Measurements from ENCODE around the gene RHBDL3. TPM values are rescaled to one million over a fixed set of nuclear protein-coding genes. Genes with fewer than 3 reads are reported as not detected.

Gene RHBDL3
- polyA plus RNA-seq, 1 donor from 2014 or later, result 0.25 TPM

DNA sequence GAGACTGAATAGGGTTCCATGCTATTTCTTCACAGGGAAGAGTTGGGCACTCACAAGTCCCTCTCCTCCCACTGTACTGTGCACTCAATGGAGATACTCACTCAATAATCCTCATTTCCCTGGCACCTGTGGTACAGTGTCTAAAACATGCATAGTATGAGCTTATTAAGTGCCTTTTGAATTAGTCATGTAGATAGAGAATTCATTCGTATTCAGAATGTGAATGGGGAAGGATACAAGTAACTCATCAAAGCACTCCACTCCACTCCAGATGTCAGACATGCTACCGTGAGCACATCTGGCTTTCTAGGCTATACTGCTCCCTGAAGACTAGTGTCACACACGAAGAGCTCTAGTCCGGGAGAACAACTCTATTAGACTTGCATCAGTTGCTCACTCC is 70.1 kb downstream of the RHBDL3 start:
- no peak overlapping the region for H2AFZ ChIP-seq (ENCODE audit: low read depth, low read length)
- H3K36me3 ChIP-seq (ENCODE audit: insufficient read depth, low read length), result peaks cover 10% of the 10 kb centered on the region
- no peaks in the 10 kb centered on the region for H3F3A ChIP-seq (ENCODE audit: insufficient read depth, low read length, poor library complexity, severe bottlenecking)
- H4K20me1 ChIP-seq (ENCODE audit: insufficient read depth), result no peaks in the 10 kb centered on the region
- no peak overlapping the region for H3K4me3 ChIP-seq (ENCODE audit: low read length)
- no peaks in the 10 kb centered on the region for H3K27me3 ChIP-seq (ENCODE audit: insufficient read depth, low read depth, low read length)
- H3K9ac ChIP-seq (ENCODE audit: low read length), result no peak overlapping the region
- H3K9me3 ChIP-seq (ENCODE audit: low read length), result no peaks in the 10 kb centered on the region
- no peak overlapping the region for H3K27ac ChIP-seq (ENCODE audit: low read length)
- no peak overlapping the region for H3K4me2 ChIP-seq (ENCODE audit: low read length)
- H3K79me2 ChIP-seq (replicated peaks; ENCODE audit: insufficient read depth, low read length), result no peaks in the 10 kb centered on the region
- H3K9me2 ChIP-seq (ENCODE audit: insufficient read depth, low read length), result no peaks in the 10 kb centered on the region
- no peak for TF ChIP-seq RAD21 (conservative IDR thresholded peaks at IDR 0.05)
- no peak for TF ChIP-seq POLR2AphosphoS5 (IDR thresholded peaks at IDR 0.05)
- no peak for TF ChIP-seq MXI1 (conservative IDR thresholded peaks at IDR 0.05; ENCODE audit: poor library complexity, severe bottlenecking)
- TF ChIP-seq SMC3 (conservative IDR thresholded peaks at IDR 0.05; ENCODE audit: poor library complexity), result no peak
- TF ChIP-seq, protein P1, sequence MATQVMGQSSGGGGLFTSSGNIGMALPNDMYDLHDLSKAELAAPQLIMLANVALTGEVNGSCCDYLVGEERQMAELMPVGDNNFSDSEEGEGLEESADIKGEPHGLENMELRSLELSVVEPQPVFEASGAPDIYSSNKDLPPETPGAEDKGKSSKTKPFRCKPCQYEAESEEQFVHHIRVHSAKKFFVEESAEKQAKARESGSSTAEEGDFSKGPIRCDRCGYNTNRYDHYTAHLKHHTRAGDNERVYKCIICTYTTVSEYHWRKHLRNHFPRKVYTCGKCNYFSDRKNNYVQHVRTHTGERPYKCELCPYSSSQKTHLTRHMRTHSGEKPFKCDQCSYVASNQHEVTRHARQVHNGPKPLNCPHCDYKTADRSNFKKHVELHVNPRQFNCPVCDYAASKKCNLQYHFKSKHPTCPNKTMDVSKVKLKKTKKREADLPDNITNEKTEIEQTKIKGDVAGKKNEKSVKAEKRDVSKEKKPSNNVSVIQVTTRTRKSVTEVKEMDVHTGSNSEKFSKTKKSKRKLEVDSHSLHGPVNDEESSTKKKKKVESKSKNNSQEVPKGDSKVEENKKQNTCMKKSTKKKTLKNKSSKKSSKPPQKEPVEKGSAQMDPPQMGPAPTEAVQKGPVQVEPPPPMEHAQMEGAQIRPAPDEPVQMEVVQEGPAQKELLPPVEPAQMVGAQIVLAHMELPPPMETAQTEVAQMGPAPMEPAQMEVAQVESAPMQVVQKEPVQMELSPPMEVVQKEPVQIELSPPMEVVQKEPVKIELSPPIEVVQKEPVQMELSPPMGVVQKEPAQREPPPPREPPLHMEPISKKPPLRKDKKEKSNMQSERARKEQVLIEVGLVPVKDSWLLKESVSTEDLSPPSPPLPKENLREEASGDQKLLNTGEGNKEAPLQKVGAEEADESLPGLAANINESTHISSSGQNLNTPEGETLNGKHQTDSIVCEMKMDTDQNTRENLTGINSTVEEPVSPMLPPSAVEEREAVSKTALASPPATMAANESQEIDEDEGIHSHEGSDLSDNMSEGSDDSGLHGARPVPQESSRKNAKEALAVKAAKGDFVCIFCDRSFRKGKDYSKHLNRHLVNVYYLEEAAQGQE (IDR thresholded peaks at IDR 0.05; ENCODE audit: borderline replicate concordance), result no peak
- TF ChIP-seq EZH2 (IDR thresholded peaks at IDR 0.05; ENCODE audit: borderline replicate concordance, insufficient read depth, low read length, poor library complexity, severe bottlenecking), result no peak
- TF ChIP-seq, protein P2, sequence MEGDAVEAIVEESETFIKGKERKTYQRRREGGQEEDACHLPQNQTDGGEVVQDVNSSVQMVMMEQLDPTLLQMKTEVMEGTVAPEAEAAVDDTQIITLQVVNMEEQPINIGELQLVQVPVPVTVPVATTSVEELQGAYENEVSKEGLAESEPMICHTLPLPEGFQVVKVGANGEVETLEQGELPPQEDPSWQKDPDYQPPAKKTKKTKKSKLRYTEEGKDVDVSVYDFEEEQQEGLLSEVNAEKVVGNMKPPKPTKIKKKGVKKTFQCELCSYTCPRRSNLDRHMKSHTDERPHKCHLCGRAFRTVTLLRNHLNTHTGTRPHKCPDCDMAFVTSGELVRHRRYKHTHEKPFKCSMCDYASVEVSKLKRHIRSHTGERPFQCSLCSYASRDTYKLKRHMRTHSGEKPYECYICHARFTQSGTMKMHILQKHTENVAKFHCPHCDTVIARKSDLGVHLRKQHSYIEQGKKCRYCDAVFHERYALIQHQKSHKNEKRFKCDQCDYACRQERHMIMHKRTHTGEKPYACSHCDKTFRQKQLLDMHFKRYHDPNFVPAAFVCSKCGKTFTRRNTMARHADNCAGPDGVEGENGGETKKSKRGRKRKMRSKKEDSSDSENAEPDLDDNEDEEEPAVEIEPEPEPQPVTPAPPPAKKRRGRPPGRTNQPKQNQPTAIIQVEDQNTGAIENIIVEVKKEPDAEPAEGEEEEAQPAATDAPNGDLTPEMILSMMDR (IDR thresholded peaks at IDR 0.05; ENCODE audit: poor library complexity, severe bottlenecking), result no peak
- no peak for TF ChIP-seq EP300 (conservative IDR thresholded peaks at IDR 0.05; ENCODE audit: poor library complexity, severe bottlenecking)
- TF ChIP-seq TAF1 (IDR thresholded peaks at IDR 0.05; ENCODE audit: low read depth), result no peak

DNA sequence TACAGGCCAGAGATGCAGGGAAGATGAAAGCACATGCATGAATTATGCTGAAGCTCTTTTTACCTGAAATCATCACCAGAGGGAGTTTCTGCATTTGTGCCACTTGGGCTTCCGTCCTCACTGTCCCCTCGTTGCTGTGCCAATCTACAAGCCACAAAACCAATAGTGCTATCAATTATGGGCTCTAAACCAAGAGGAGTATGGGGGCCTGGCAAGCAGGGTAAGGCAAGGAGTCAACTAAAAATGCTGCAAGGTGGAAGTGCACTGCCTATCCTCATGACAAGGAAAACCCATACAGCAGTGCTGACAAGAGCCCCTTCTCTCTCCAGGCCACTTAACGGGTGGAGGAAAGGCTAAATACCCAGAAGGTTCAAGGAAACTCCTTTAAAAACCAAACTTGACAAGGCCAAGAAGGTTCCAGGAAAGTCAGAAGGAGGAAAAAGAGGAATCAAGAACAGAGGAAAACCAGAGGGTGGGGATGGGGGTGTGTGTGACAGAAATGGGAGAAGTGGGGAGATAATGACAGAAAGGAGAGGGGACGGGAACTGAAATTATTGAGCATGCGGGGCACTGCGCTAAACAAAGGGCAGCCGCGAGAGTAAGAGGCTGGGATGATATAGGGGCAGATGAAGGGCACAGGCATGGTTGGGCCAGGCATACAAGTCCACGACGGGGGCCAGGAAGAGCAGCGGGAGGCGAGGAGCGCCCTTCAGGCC is 75.7 kb downstream of the RHBDL3 start:
- no peaks in the 10 kb centered on the region for H3K9me2 ChIP-seq (ENCODE audit: insufficient read depth, low read length)
- H3K27me3 ChIP-seq (ENCODE audit: insufficient read depth, low read depth, low read length), result no peaks in the 10 kb centered on the region
- no peaks in the 10 kb centered on the region for H3K79me2 ChIP-seq (replicated peaks; ENCODE audit: insufficient read depth, low read length)
- no peaks in the 10 kb centered on the region for H3F3A ChIP-seq (ENCODE audit: insufficient read depth, low read length, poor library complexity, severe bottlenecking)
- H3K27ac ChIP-seq (ENCODE audit: low read length), result peak overlapping the region; percentile 78
- H4K20me1 ChIP-seq (ENCODE audit: insufficient read depth), result no peaks in the 10 kb centered on the region
- TF ChIP-seq MXI1 (conservative IDR thresholded peaks at IDR 0.05; ENCODE audit: poor library complexity, severe bottlenecking) (peak; percentile 22), RAD21 (conservative IDR thresholded peaks at IDR 0.05) (peak; percentile 22), SMC3 (conservative IDR thresholded peaks at IDR 0.05; ENCODE audit: poor library complexity) (peak; percentile 60), EZH2 (IDR thresholded peaks at IDR 0.05; ENCODE audit: borderline replicate concordance, insufficient read depth, low read length, poor library complexity, severe bottlenecking) (no peak), EP300 (conservative IDR thresholded peaks at IDR 0.05; ENCODE audit: poor library complexity, severe bottlenecking) (no peak), POLR2AphosphoS5 (IDR thresholded peaks at IDR 0.05) (peak; percentile 38), TAF1 (IDR thresholded peaks at IDR 0.05; ENCODE audit: low read depth) (no peak)
- TF ChIP-seq, protein P1 (IDR thresholded peaks at IDR 0.05; ENCODE audit: borderline replicate concordance), result no peak
- TF ChIP-seq, protein P2 (IDR thresholded peaks at IDR 0.05; ENCODE audit: poor library complexity, severe bottlenecking), result peak; percentile 61
- H3K4me2 ChIP-seq (ENCODE audit: low read length), result peak overlapping the region; percentile 92
- no peaks in the 10 kb centered on the region for H3K9me3 ChIP-seq (ENCODE audit: low read length)
- peak overlapping the region; percentile 53 for H2AFZ ChIP-seq (ENCODE audit: low read depth, low read length)
- H3K9ac ChIP-seq (ENCODE audit: low read length), result peak overlapping the region; percentile 74
- no peaks in the 10 kb centered on the region for H3K36me3 ChIP-seq (ENCODE audit: insufficient read depth, low read length)
- H3K4me3 ChIP-seq (ENCODE audit: low read length), result peak overlapping the region; percentile 77
